Fibroblast of pulmonary artery (primary cell): Measurements from ENCODE around the gene CACNA2D1.

ENCODE experiments used
- DNase-seq: peaks from one replicate; pipeline ENCODE4 v3.0.0-alpha.2; 2010; ENCODE audit warnings: low read depth
- H3K4me3 ChIP-seq: replicated peaks from 2 replicates; pipeline ENCODE4 v1.5.1; 2011; ENCODE audit warnings: low read depth, mild to moderate bottlenecking, control low read depth, low read length, moderate library complexity
- TF ChIP-seq, protein P1 (sequence below): IDR thresholded peaks from 2 replicates; pipeline ENCODE4 v1.5.1; 2011; ENCODE audit warnings: mild to moderate bottlenecking, control low read depth, low read length, inconsistent platforms; ENCODE audit errors: missing control alignments

Gene CACNA2D1

DNA sequence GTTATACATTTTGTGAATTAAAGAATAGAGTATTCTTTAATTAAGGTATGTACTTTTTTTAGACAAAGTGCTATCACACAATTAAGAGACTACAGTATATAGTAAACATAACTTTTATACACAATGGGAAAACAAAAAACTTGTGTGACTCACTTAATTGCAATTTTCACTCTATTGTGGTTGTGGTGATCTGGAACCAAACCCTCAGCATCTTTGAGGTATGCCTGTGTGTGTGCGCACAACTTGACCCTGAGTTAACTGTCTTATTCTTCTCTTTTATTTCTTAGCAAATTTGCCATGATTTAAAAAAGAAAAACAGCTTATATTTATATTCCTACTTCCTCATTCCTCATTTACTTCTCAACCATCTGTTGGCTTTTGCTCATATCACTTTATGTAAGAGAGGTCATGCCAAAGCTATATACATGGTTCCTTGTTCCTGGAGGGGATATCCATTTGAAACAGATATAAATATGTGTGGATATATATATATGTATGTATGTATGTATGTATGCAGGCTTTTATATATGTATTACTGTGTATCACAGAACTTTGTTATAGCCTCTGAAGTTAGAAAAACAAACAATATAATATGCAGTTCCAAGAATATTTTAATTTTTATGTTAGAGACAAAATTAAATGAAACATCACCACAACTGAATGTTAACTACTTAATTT lies 414.2 kb downstream of the CACNA2D1 start:
- TF ChIP-seq, protein P1, sequence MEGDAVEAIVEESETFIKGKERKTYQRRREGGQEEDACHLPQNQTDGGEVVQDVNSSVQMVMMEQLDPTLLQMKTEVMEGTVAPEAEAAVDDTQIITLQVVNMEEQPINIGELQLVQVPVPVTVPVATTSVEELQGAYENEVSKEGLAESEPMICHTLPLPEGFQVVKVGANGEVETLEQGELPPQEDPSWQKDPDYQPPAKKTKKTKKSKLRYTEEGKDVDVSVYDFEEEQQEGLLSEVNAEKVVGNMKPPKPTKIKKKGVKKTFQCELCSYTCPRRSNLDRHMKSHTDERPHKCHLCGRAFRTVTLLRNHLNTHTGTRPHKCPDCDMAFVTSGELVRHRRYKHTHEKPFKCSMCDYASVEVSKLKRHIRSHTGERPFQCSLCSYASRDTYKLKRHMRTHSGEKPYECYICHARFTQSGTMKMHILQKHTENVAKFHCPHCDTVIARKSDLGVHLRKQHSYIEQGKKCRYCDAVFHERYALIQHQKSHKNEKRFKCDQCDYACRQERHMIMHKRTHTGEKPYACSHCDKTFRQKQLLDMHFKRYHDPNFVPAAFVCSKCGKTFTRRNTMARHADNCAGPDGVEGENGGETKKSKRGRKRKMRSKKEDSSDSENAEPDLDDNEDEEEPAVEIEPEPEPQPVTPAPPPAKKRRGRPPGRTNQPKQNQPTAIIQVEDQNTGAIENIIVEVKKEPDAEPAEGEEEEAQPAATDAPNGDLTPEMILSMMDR = no peak
- no peak overlapping the region for H3K4me3 ChIP-seq
- DNase-seq = no peak

DNA sequence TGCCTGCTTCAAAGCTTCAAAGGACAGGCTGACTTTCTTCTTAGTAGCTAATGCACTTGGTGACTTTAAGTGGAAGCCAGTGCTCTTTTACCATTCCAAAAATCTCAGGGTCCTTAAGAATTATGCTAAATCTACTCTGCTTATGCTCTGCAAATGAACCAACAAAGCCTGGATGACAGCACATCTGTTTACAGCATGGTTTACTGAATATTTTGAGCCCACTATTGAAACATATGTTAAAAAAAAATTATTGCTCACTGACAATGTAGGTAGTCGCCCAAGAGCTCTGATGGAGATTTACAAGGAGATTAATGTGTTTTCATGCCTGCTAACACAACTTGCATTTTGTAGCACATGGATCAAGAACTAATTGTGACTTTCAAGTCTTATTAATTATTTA lies 415.5 kb downstream of the CACNA2D1 start:
- TF ChIP-seq, protein P1 = no peak
- DNase-seq = no peak
- no peak overlapping the region for H3K4me3 ChIP-seq

DNA sequence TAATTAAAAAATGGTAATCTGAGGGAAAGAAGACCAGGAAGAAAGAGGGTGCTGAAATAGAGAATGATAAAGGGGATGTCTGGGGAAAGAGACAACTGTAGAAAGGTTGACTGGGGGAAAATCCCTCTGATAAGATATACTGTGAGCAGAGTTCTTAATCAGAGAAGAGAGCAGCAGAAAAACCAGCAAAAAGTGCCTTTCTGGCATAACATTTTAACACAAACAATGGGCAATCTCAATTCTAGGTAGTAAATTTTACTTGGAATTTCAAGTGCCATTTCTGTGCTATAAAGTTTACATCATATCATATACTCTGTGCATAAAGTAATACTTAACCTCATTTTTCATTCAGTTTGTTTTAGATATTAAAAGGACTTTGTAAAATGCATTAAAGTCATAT lies 421.9 kb downstream of the CACNA2D1 start:
- H3K4me3 ChIP-seq = no peak overlapping the region
- TF ChIP-seq, protein P1 = no peak
- DNase-seq = no peak

DNA sequence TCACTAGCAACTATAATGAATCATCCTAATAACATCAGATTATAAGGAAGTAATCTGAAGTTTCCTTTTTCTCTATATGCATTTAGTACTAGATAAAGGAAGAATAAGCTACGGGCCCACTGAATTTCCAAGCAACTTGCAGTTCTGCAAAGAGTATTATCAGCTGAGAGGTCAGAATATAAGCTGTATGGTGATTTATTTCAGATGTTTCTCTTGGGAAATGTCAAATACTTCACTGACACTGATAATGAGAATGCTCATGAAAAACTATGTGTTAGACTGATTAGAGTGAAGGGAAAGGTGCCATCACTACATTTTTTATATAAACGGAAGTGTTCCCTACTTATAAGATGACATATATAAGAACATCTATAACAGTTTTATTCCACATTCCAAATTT lies 422.5 kb downstream of the CACNA2D1 start:
- TF ChIP-seq, protein P1 = no peak
- no peak overlapping the region for H3K4me3 ChIP-seq
- DNase-seq = no peak

DNA sequence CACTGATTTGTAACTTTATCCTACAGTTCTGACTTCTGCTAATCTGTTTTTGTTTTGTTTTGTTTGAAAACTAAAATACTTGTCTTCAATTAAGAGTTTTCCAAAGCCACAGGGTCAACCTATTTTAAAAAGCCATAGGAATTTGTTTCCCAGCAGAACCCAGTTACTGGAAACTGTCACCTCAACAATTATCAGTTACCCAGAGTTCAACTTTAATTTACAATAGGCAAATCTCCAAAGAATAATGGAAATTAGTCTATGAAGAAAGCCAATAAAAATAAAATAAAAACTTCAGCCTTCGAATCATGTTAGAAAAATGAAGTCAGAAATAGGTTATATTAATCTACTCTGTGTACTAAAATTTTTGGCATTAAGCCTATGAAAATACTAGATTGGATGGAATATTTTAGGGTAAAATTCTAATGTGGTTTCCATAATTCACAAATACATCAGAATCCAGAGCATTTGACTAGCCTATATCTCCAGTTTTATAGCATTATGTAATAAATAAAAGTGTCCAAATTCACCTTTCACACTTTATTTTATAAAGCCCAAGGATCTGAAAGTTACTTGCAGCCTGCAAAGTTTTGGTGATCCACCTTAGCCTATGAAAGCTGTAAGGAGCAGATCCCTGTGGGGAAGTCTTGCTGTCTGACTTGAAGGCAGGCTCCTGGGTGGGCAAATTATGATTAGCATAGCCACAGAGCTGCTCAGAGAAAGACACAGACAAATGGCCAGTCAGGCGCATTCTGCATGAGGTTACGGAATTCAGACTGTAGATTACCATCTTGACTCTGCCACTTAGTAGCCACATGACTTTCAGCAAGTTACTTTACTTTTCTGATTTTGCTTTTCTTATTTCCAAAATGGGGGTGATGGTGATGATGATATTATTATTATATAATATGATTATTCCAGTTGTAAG lies 423.8 kb downstream of the CACNA2D1 start:
- TF ChIP-seq, protein P1 = no peak
- DNase-seq = no peak
- no peak overlapping the region for H3K4me3 ChIP-seq

DNA sequence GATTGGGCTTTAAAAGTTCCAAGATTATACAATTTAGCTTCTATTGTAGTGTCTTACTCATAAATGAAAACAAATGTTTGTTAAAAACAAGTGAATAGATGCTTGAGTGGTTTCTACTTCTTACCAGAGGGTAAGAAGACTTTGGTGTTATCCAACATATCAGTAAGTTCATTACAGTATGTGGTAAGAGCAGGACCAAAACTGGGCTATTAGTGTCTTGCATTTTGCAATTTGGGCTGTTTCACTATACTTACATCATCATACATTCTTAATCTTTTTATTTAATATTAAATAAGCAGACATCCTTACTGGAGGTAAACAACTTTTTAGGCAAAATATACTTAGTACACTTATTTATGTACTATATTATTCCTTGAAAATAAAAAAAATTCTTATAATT lies 425.4 kb downstream of the CACNA2D1 start:
- H3K4me3 ChIP-seq = no peak overlapping the region
- DNase-seq = peak; percentile 22
- TF ChIP-seq, protein P1 = no peak
